Measurements from ENCODE around the gene DACH1. TPM values are rescaled to one million over a fixed set of nuclear protein-coding genes. Genes with fewer than 3 reads are reported as not detected.

DACH1 gene
- total and polyA plus RNA-seq, 2 donors (not counting 3 experiments of a cell fraction or from before 2014, with no cell fraction given), result 8.6 to 28.3 TPM

DNA sequence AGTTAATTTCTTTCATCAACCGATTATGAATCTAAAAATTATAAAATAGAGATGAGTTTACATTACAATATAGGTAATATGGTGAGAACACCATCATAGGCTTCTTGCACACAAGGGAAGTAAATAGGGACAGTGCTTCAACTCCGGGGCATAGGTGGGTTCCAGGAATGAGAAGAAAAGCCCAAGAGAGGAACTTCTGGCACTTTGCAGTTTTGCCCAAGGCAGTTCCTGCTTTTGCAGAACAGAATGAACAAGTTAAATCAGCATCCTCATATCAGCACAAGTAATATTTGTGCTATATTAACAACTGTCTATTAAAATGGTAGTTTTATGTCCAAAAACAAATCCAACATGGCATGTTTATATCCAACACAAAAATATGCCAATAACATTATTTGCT lies 60.1 kb downstream of the DACH1 start:
- H3K27me3 ChIP-seq (ENCODE audit: control insufficient read depth in 2 of 2, insufficient read depth in 2 of 2, low read length in 2 of 2), result no peaks in the 10 kb centered on the region
- no peaks in the 10 kb centered on the region for H3K4me1 ChIP-seq (ENCODE audit: control insufficient read depth, extremely low read depth, insufficient read depth, low read length)
- no peak overlapping the region for H2AFZ ChIP-seq (ENCODE audit: low read depth, low read length)
- no peaks in the 10 kb centered on the region for H3K36me3 ChIP-seq (ENCODE audit: control insufficient read depth in 2 of 2, extremely low read depth in 1 of 2, insufficient read depth in 2 of 2, low read length in 2 of 2)
- H4K20me1 ChIP-seq (replicated peaks; ENCODE audit: control insufficient read depth, extremely low read depth, insufficient read depth, low read length), result no peaks in the 10 kb centered on the region
- ChIA-PET CTCF (interaction anchor here (2.0 kb wide), 1 partner anchor 8 kb away, joined by 5 read pairs; no protein-coding TSS in a partner anchor), POLR2A (no interaction called here)
- no peak overlapping the region for H3K9ac ChIP-seq (replicated peaks; ENCODE audit: extremely low read depth, insufficient read depth, low read length)
- no peak for FAIRE-seq
- TF ChIP-seq EZH2 (IDR thresholded peaks at IDR 0.05; ENCODE audit: borderline replicate concordance, low read depth, low read length, severe bottlenecking) (no peak), POLR2A (IDR thresholded peaks at IDR 0.05; ENCODE audit: low read depth, low read length) (no peak), FOS (IDR thresholded peaks at IDR 0.05; ENCODE audit: borderline replicate concordance, insufficient read depth, low read length) (no peak), JUN (IDR thresholded peaks at IDR 0.05; ENCODE audit: borderline replicate concordance, insufficient read depth, insufficient read length, low read depth) (no peak)
- TF ChIP-seq, protein P1, sequence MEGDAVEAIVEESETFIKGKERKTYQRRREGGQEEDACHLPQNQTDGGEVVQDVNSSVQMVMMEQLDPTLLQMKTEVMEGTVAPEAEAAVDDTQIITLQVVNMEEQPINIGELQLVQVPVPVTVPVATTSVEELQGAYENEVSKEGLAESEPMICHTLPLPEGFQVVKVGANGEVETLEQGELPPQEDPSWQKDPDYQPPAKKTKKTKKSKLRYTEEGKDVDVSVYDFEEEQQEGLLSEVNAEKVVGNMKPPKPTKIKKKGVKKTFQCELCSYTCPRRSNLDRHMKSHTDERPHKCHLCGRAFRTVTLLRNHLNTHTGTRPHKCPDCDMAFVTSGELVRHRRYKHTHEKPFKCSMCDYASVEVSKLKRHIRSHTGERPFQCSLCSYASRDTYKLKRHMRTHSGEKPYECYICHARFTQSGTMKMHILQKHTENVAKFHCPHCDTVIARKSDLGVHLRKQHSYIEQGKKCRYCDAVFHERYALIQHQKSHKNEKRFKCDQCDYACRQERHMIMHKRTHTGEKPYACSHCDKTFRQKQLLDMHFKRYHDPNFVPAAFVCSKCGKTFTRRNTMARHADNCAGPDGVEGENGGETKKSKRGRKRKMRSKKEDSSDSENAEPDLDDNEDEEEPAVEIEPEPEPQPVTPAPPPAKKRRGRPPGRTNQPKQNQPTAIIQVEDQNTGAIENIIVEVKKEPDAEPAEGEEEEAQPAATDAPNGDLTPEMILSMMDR (IDR thresholded peaks at IDR 0.05; ENCODE audit: extremely low read depth in 1 of 2, insufficient read depth in 1 of 2, low read depth in 1 of 2, low read length in 2 of 2), result no peak
- TF ChIP-seq, protein P2, sequence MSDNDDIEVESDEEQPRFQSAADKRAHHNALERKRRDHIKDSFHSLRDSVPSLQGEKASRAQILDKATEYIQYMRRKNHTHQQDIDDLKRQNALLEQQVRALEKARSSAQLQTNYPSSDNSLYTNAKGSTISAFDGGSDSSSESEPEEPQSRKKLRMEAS (IDR thresholded peaks at IDR 0.05; ENCODE audit: insufficient read depth, insufficient read length), result no peak
- no peak overlapping the region for H3K27ac ChIP-seq (ENCODE audit: insufficient read depth, low read depth, low read length)
- dilution Hi-C loops (cut with MboI; ENCODE audit: extremely low pct_ligation_motif_present, low sequenced_read_pairs), result no loop called here
- intact Hi-C loops (cut with micrococcal nuclease), result no loop called here
- BruUV-seq (replicated peaks), result no TSS peak
- no peaks in the 10 kb centered on the region for H3K9me1 ChIP-seq (replicated peaks; ENCODE audit: control insufficient read depth, extremely low read depth, insufficient read depth, low read length)
- no peak overlapping the region for H3K4me2 ChIP-seq (ENCODE audit: insufficient read depth, low read length)
- H3K79me2 ChIP-seq (ENCODE audit: control insufficient read depth, insufficient read depth, low read length), result no peaks in the 10 kb centered on the region
- H3K4me3 ChIP-seq (replicated peaks in 1 of 3; ENCODE audit: insufficient read depth in 1 of 3, low read depth in 1 of 3, low read length in 3 of 3), result no peak overlapping the region
- DNase-seq (ENCODE audit: low read depth, low spot score), result no peak
- no peaks in the 10 kb centered on the region for H3K9me3 ChIP-seq (replicated peaks; ENCODE audit: control insufficient read depth, insufficient read depth, low read length)

DNA sequence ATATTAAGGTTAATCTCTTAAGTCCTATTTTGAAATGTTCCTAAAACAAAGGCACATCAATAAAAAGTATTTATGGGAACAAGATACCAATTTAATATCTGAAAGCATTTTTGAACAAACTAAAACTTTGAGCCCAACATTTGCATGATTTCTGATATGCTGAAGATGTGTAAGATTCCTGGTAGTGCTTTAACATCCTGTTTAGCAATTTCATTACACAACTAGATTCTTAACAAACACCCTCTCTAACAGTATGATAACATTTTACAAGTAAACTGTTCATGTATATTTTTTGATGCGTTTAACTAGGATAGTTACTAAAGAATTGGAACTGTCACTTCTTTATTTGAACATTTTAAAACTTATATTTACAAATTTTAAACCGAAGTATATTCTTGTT lies 63.9 kb downstream of the DACH1 start:
- intact Hi-C loops (cut with micrococcal nuclease) (no loop called here), dilution Hi-C loops (cut with MboI; ENCODE audit: extremely low pct_ligation_motif_present, low sequenced_read_pairs) (no loop called here)
- H3K9me3 ChIP-seq (replicated peaks; ENCODE audit: control insufficient read depth, insufficient read depth, low read length), result no peaks in the 10 kb centered on the region
- no peaks in the 10 kb centered on the region for H3K9me1 ChIP-seq (replicated peaks; ENCODE audit: control insufficient read depth, extremely low read depth, insufficient read depth, low read length)
- no peak for FAIRE-seq
- H3K36me3 ChIP-seq (ENCODE audit: control insufficient read depth in 2 of 2, extremely low read depth in 1 of 2, insufficient read depth in 2 of 2, low read length in 2 of 2), result no peaks in the 10 kb centered on the region
- no peaks in the 10 kb centered on the region for H3K4me1 ChIP-seq (ENCODE audit: control insufficient read depth, extremely low read depth, insufficient read depth, low read length)
- no peaks in the 10 kb centered on the region for H3K27me3 ChIP-seq (ENCODE audit: control insufficient read depth in 2 of 2, insufficient read depth in 2 of 2, low read length in 2 of 2)
- no peak overlapping the region for H3K9ac ChIP-seq (replicated peaks; ENCODE audit: extremely low read depth, insufficient read depth, low read length)
- TF ChIP-seq POLR2A (IDR thresholded peaks at IDR 0.05; ENCODE audit: low read depth, low read length), result no peak
- no peak for TF ChIP-seq GATA2 (IDR thresholded peaks at IDR 0.05; ENCODE audit: insufficient read depth, insufficient read length, low read depth, low read length)
- TF ChIP-seq, protein P2 (IDR thresholded peaks at IDR 0.05; ENCODE audit: insufficient read depth, insufficient read length), result no peak
- no peak for TF ChIP-seq POLR2AphosphoS5 (IDR thresholded peaks at IDR 0.05; ENCODE audit: insufficient read depth, low read depth, low read length)
- TF ChIP-seq FOS (IDR thresholded peaks at IDR 0.05; ENCODE audit: borderline replicate concordance, insufficient read depth, low read length), result no peak
- no peak for TF ChIP-seq MYC (IDR thresholded peaks at IDR 0.05; ENCODE audit: low read depth, low read length)
- no peak for TF ChIP-seq EZH2 (IDR thresholded peaks at IDR 0.05; ENCODE audit: borderline replicate concordance, low read depth, low read length, severe bottlenecking)
- TF ChIP-seq JUN (IDR thresholded peaks at IDR 0.05; ENCODE audit: borderline replicate concordance, insufficient read depth, insufficient read length, low read depth), result no peak
- H4K20me1 ChIP-seq (replicated peaks; ENCODE audit: control insufficient read depth, extremely low read depth, insufficient read depth, low read length), result no peaks in the 10 kb centered on the region
- ChIA-PET POLR2A (no interaction called here), CTCF (interaction anchor here (1.2 kb wide), 1 partner anchor 10 kb away, joined by 3 read pairs; no protein-coding TSS in a partner anchor)
- no peak overlapping the region for H3K27ac ChIP-seq (ENCODE audit: insufficient read depth, low read depth, low read length)
- no peak overlapping the region for H2AFZ ChIP-seq (ENCODE audit: low read depth, low read length)
- H3K79me2 ChIP-seq (ENCODE audit: control insufficient read depth, insufficient read depth, low read length), result no peaks in the 10 kb centered on the region
- BruUV-seq (replicated peaks), result no TSS peak
- H3K4me3 ChIP-seq (replicated peaks in 1 of 3; ENCODE audit: insufficient read depth in 1 of 3, low read depth in 1 of 3, low read length in 3 of 3), result no peak overlapping the region
- H3K4me2 ChIP-seq (ENCODE audit: insufficient read depth, low read length), result no peak overlapping the region
- no peak for DNase-seq (ENCODE audit: low read depth, low spot score)

Measured in endothelial cell of umbilical vein (primary cell).